Measurements from ENCODE around the gene CIITA.

Gene CIITA

DNA sequence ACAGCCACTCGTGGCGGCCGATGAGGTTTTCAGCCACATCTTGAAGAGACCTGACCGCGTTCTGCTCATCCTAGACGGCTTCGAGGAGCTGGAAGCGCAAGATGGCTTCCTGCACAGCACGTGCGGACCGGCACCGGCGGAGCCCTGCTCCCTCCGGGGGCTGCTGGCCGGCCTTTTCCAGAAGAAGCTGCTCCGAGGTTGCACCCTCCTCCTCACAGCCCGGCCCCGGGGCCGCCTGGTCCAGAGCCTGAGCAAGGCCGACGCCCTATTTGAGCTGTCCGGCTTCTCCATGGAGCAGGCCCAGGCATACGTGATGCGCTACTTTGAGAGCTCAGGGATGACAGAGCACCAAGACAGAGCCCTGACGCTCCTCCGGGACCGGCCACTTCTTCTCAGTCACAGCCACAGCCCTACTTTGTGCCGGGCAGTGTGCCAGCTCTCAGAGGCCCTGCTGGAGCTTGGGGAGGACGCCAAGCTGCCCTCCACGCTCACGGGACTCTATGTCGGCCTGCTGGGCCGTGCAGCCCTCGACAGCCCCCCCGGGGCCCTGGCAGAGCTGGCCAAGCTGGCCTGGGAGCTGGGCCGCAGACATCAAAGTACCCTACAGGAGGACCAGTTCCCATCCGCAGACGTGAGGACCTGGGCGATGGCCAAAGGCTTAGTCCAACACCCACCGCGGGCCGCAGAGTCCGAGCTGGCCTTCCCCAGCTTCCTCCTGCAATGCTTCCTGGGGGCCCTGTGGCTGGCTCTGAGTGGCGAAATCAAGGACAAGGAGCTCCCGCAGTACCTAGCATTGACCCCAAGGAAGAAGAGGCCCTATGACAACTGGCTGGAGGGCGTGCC is 30.1 kb downstream of the CIITA start:
- no peak for TF ChIP-seq CTCF (IDR thresholded peaks at IDR 0.05)

GRCh38 chr16:10907757-10908045 is 30.7 kb downstream of the CIITA start:
- no peak for TF ChIP-seq CTCF (IDR thresholded peaks at IDR 0.05)

GRCh38 chr16:10911267-10911666 is 34.3 kb downstream of the CIITA start:
- no peak for TF ChIP-seq CTCF (IDR thresholded peaks at IDR 0.05)

DNA sequence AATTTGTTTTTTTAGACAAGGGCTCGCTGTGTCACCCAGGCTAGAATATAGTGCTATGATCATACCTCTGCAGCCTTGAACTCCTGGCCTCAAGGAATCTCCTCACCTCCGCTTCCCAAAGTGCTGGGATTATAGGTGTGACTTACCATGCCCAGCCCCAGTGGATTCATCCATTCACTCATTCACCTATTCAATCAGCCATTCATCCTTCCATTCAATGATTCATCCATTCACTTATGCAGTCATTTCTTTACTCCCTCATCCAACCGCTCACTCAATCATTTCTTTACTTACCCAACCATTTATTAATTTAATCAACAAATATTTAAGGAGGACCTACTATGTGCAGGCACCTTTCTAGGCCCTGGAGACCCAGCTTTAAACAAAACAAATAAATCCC is 39.5 kb downstream of the CIITA start:
- no peak for TF ChIP-seq CTCF (IDR thresholded peaks at IDR 0.05)

GRCh38 chr16:10918294-10919002 is 41.4 kb downstream of the CIITA start:
- peak; percentile 97 for TF ChIP-seq CTCF (IDR thresholded peaks at IDR 0.05)

DNA sequence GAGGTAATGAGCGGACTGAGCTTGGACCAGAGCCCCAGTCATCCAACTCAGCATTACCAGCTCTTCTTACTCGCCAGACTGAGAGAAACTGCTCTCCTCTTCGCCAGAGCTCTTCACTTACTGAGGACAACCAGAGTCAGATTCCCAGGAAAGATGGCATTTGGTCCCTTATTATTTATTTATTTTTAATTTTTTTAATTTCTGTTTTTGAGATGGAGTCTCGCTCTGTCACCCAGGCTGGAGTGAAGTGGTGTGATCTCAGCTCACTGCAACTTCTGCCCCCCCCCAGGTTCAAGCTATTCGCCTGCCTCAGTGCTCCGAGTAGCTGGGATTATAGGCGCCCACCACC is 42.0 kb downstream of the CIITA start:
- peak; percentile 11; the same call in 1 of the 2 replicates for TF ChIP-seq CTCF (IDR thresholded peaks at IDR 0.05)

GRCh38 chr16:10920726-10921427 is 43.9 kb downstream of the CIITA start:
- no peak for TF ChIP-seq CTCF (IDR thresholded peaks at IDR 0.05)
